ENCODE results near the gene DSN1.

Gene DSN1

GRCh38 chr20:36785308-36785707 lies 11.7 kb upstream of the DSN1 start:
- no peak overlapping the region for H3K4me3 ChIP-seq (ENCODE audit: low read depth, low read length)
- TF ChIP-seq, protein P1, sequence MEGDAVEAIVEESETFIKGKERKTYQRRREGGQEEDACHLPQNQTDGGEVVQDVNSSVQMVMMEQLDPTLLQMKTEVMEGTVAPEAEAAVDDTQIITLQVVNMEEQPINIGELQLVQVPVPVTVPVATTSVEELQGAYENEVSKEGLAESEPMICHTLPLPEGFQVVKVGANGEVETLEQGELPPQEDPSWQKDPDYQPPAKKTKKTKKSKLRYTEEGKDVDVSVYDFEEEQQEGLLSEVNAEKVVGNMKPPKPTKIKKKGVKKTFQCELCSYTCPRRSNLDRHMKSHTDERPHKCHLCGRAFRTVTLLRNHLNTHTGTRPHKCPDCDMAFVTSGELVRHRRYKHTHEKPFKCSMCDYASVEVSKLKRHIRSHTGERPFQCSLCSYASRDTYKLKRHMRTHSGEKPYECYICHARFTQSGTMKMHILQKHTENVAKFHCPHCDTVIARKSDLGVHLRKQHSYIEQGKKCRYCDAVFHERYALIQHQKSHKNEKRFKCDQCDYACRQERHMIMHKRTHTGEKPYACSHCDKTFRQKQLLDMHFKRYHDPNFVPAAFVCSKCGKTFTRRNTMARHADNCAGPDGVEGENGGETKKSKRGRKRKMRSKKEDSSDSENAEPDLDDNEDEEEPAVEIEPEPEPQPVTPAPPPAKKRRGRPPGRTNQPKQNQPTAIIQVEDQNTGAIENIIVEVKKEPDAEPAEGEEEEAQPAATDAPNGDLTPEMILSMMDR (IDR thresholded peaks at IDR 0.05; ENCODE audit: low read depth, low read length): no peak

- TF ChIP-seq, protein P1 (IDR thresholded peaks at IDR 0.05; ENCODE audit: low read depth, low read length): no peak
Observed at GRCh38 chr20:36784900-36785299, 11.3 kb upstream of the DSN1 start.

DNA sequence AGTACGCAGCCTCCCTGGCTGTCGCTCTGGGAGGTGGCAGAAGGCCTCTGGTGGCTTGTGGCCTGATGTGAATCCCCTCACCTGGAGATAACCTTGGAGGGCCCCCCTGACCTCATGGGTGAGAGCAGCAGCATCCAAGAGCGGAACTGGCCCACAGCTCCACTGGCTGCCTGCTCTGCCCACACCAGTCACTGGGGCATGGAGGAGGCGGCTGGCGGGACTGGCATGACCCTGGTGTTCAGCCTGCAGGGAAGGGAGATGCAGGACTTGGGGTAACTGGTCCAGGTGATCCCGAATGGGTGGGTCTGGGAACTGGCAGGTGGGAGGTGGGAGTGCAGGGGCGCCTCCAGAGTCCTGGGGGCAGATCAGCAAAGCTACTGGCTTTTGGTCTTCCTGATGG lies 10.6 kb upstream of the DSN1 start:
- TF ChIP-seq, protein P1 (IDR thresholded peaks at IDR 0.05; ENCODE audit: low read depth, low read length): no peak
- H3K4me3 ChIP-seq (ENCODE audit: low read depth, low read length): no peak overlapping the region

More at GRCh38 chr20:36784900-36785299, 11.3 kb upstream of the DSN1 start:
- H3K4me3 ChIP-seq (ENCODE audit: low read depth, low read length): no peak overlapping the region

GRCh38 chr20:36779656-36780025 lies 6.1 kb upstream of the DSN1 start:
- TF ChIP-seq, protein P1 (IDR thresholded peaks at IDR 0.05; ENCODE audit: low read depth, low read length): no peak
- H3K4me3 ChIP-seq (ENCODE audit: low read depth, low read length): no peak overlapping the region

DNA sequence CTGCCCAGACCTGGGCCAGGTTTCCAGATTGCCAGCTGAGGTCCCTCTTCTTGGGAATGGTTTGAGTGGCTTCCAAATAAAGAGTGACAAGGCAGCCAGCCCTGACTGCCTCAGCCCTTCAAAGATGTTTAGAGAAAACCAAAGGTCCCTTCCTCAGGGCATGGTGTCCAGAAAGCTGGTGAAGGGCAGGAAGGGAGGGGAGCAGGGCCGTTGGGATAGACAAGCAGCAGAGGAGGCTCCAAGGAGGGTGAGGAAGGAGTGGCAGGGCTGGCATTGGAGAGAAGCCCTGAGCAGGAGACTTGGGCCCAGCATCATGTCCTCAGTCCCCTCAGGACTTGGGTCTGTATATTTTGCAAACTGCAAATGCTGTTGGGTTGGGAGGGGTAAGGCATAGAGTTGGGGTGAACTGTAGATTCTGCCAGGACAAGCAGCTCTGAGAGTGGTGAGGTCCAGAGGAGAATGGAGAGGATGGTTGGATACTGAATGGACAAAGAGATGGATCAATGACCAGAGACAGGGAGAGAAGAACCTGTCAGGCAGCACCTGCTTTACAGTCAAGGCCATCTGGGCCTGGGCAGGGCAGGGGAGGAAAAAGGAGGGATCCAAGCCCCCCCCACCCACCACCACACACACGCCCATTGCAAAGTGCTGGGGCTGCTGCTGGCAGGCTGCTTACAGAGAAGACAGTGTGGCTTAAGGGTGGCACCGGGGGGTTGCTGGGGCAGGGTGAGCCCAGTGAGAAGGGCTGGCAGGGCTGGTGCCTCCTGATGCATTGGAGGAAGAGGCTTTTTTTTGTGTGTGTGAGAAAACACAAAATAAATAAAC lies 5.5 kb upstream of the DSN1 start:
- TF ChIP-seq, protein P1 (IDR thresholded peaks at IDR 0.05; ENCODE audit: low read depth, low read length): no peak
- no peak overlapping the region for H3K4me3 ChIP-seq (ENCODE audit: low read depth, low read length)

DNA sequence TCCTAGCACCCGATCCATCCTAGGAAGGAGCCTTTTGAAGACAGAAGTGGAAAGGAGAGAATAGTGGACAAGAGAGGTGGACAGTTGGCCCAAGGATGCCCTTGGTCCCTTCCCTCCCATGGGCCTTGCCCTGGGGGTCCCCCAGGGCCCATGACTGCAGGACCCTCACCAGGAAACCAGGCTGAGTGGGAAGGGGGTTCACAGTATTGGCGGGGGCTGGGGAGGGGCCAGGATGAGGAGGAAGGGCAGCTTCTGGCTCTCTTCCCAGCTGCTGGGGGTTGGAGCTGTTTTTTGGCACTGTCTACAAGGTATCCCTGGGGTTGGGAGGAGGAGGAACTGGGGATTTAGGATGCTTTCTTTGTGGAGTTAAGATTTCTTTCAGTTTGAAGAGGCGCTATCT lies 4.0 kb upstream of the DSN1 start:
- no peak overlapping the region for H3K4me3 ChIP-seq (ENCODE audit: low read depth, low read length)
- TF ChIP-seq, protein P1 (IDR thresholded peaks at IDR 0.05; ENCODE audit: low read depth, low read length): no peak

- TF ChIP-seq, protein P1 (IDR thresholded peaks at IDR 0.05; ENCODE audit: low read depth, low read length): no peak
- no peak overlapping the region for H3K4me3 ChIP-seq (ENCODE audit: low read depth, low read length)
Observed at GRCh38 chr20:36777167-36777566, 3.6 kb upstream of the DSN1 start.

Data from WI38 (cell line).